A549 (cell line): ENCODE results near the gene RNF217.

Source experiments
- BCL3 ChIP-seq: fragments of >200 bp; sonication (Bioruptor Twin); formaldehyde crosslinking; IDR thresholded peaks from 3 replicates; pipeline ENCODE4 v1.6.1; 2016
- CBX2 ChIP-seq: fragments of 200-600 bp; sonication (generic); IDR thresholded peaks from 2 replicates; pipeline ENCODE4 v1.6.1; 2016; ENCODE audit warnings: low read depth, mild to moderate bottlenecking, borderline replicate concordance
- CEBPB ChIP-seq, 2 experiments: fragments of >200 bp in 1 of 2; sonication (Bioruptor Twin) in 1 of 2; formaldehyde crosslinking in 1 of 2; IDR thresholded peaks; 2 replicates each; pipeline ENCODE4 v1.6.1; 2012 to 2016
- CTCF ChIP-seq: fragments of >200 bp; sonication (Bioruptor Twin); formaldehyde crosslinking; IDR thresholded peaks from 3 replicates; pipeline ENCODE4 v1.5.1; 2016
- EHMT2 ChIP-seq: fragments of 200-600 bp; sonication (generic); IDR thresholded peaks from 2 replicates; pipeline ENCODE4 v1.6.1; 2016; ENCODE audit warnings: antibody characterized with exemption, low read depth, mild to moderate bottlenecking, moderate library complexity
- ESRRA ChIP-seq: fragments of 150-350 bp; IDR thresholded peaks from 2 replicates; pipeline ENCODE4 v1.6.1; 2014; ENCODE audit warnings: mild to moderate bottlenecking, low read length, borderline replicate concordance
- HDAC2 ChIP-seq: fragments of 200-600 bp; sonication (generic); IDR thresholded peaks from 2 replicates; pipeline ENCODE4 v1.6.1; 2016
- HOXB13 ChIP-seq: fragments of 250-450 bp; sonication (Bioruptor Pico); IDR thresholded peaks from 2 replicates; pipeline ENCODE4 v1.5.0; 2020; ENCODE audit warnings: low read depth, mild to moderate bottlenecking, moderate library complexity
- MAZ ChIP-seq: fragments of 150-350 bp; IDR thresholded peaks from 2 replicates; pipeline ENCODE4 v1.6.1; 2014; ENCODE audit warnings: antibody characterized with exemption, low read depth, low read length, borderline replicate concordance
- MYC ChIP-seq: IDR thresholded peaks from 2 replicates; pipeline ENCODE4 v1.6.1; 2012; ENCODE audit warnings: mild to moderate bottlenecking, inconsistent platforms, low read length, improper control_type of control experiment, borderline replicate concordance
- POLR2A ChIP-seq: IDR thresholded peaks from 2 replicates; pipeline ENCODE4 v1.6.1; 2012; ENCODE audit warnings: mild to moderate bottlenecking, low read length
- RARB ChIP-seq: fragments of 250-450 bp; sonication (Bioruptor Pico); IDR thresholded peaks from 2 replicates; pipeline ENCODE4 v1.8.0; 2021; ENCODE audit warnings: mild to moderate bottlenecking, moderate library complexity
- SREBF2 ChIP-seq: fragments of 450-650 bp; IDR thresholded peaks from 2 replicates; pipeline ENCODE4 v1.6.1; 2014; ENCODE audit warnings: mild to moderate bottlenecking, moderate library complexity
- ZFP36 ChIP-seq: fragments of 450-650 bp; IDR thresholded peaks from 2 replicates; pipeline ENCODE4 v1.6.1; 2014; ENCODE audit warnings: borderline replicate concordance; ENCODE audit not compliant: partially characterized antibody

- TF ChIP-seq ESRRA (no peak), CTCF (no peak), MAZ (no peak), POLR2A (no peak), RARB (CRISPR knock-in tag) (no peak), BCL3 (no peak), MYC (no peak), HDAC2 (no peak), CEBPB (IDR thresholded peaks at IDR 0.05) (peak; percentile 61 to 67; a peak in 2 of 4 replicates), CBX2 (no peak), SREBF2 (no peak), ZFP36 (no peak), EHMT2 (no peak), HOXB13 (CRISPR knock-in tag) (no peak)
Measured at GRCh38 chr6:125004797-125005595, 42.8 kb downstream of the RNF217 start.
